ENCODE results near the gene NUSAP1. TPM values are rescaled to one million over a fixed set of nuclear protein-coding genes. Genes with fewer than 3 reads are reported as not detected.
"Not testable (repeated sequence)": the region's sequence is repeated elsewhere in the genome, so short reads cannot be mapped to it uniquely, and the experiment has no call there.

NUSAP1 gene, protein sequence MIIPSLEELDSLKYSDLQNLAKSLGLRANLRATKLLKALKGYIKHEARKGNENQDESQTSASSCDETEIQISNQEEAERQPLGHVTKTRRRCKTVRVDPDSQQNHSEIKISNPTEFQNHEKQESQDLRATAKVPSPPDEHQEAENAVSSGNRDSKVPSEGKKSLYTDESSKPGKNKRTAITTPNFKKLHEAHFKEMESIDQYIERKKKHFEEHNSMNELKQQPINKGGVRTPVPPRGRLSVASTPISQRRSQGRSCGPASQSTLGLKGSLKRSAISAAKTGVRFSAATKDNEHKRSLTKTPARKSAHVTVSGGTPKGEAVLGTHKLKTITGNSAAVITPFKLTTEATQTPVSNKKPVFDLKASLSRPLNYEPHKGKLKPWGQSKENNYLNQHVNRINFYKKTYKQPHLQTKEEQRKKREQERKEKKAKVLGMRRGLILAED
- 161 and 169 TPM in 2 replicates for total RNA-seq (2014; rRNA removed; shearing (Covaris generic); ENCODE audit: low replicate concordance)

DNA sequence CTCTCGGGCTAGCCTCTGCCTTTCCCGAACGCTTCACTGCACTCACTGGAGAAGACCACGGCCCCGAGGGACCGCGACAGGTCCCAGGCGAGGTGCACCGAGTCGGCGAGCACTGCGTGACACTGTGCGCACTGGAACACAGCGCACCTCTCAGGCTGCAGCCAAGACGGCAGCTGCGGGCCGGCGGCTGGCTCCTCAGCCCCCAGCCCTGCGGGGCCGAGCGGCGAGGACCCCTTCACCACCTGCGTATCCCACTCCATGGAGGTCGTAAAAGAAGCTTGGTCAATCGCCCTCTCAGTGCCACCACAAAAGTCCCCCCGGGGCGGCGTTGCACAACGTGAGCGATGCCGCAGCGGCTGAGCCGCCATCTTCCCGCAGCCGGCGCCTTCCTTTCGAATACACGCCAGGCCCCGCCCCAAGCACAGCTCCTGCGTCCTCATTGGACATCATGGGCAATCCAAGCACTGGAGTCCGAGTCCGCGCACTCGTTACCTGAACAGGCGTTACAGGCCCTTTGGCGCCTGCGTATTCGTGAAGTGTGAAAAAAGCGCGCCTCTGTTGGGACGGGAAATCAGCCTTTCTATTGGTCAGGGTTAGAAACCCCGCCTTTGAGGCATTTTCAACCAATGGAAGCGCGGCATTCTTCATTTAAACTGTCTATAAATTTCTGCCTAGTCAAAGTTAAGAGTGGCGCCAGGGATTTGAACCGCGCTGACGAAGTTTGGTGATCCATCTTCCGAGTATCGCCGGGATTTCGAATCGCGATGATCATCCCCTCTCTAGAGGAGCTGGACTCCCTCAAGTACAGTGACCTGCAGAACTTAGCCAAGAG, at the start of gene NUSAP1, which contains the start of gene OIP5:
Gene NUSAP1, plus strand, starts transcription at position 688 of the 832 bp plus-strand sequence. Its CDS starts 77 bp downstream, at position 765.
Gene OIP5, minus strand, starts transcription at position 398 of the 832 bp plus-strand sequence. Its CDS starts 30 bp downstream, at position 368.
- Histone ChIP-seq H3K4me3 (peak within 1 kb of the TSS; percentile 91), H3K27me3 (no peaks in the 10 kb centered on the region), H3K36me3 (peaks cover 3% of the 10 kb centered on the region), H3K9me3 (no peaks in the 10 kb centered on the region)
- peak; percentile 99 for DNase-seq

DNA sequence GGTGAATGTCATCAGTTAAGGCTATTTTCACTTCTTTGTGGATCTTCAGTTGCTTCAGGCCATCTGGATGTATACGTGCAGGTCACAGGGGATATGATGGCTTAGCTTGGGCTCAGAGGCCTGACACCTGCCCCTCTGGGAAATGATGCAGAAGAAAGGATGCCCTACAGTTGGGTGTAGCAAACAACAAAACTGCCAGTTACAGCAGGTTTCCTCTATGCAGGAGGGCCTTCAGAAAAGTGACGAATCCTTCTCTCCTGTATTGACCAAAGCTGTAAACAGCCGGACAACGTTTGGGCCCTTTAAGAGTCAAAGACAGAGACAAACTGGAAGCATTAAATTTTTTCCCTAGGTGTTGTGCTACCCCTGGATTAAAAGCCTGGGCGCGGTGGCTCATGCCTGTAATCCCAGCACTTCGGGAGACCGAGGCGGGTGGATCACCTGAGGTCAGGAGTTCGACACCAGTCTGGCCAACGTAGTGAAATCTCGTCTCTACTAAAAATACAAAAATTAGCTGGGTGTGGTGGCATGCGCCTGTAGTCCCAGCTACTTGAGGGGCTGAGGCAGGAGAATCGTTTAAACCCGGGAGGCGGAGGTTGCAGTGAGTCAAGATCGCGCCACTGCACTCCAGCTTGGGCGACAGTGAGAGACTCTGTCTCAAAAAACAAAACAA, 49.6 kb upstream of the NUSAP1 start:
- H3K4me3 ChIP-seq = peak overlapping the region; percentile 84
- not testable (repeated sequence) for H3K27me3 ChIP-seq, DNase-seq
- H3K36me3 ChIP-seq = peaks cover 38% of the 10 kb centered on the region
- H3K9me3 ChIP-seq = peaks cover 12% of the 10 kb centered on the region

DNA sequence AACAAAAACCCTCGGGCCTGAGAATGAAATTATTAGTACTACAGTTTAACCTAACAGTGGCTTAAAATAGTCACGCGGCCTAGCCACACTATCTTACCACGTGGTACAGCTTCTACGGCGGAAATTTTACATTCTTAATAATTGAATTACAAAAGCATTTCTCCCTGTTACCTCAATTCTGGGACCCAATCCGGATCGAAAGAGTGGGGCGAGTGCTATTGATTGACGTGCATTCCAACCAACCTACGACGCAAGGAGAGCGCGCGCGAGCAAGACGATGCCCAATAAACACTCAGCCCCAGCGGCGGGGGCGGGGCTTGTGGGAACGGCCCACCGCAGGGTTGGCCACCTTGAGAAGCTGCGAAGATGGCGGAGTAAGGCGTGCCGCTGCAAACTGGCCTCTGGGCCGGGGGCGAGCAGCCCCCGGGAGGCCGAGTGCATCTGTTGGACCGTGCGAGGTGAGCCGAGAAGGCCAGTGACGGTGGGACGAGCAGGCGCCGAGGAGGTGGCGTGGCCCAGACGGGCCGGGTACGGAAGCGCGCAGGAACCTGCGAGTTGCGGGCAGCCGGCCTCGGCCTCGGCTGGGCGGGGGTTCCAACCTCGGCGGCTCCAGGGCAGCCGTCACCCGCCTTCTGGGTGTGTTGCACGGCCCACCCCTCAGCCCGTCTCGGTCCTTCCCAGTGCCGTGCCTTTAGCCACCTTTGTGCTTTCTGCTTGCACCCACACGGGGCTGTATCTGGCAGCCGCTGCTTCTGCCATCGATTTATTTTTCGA, 48.8 kb upstream of the NUSAP1 start:
- DNase-seq = peak; percentile 97
- Histone ChIP-seq H3K27me3 (no peaks in the 10 kb centered on the region), H3K36me3 (peaks cover 46% of the 10 kb centered on the region)

DNA sequence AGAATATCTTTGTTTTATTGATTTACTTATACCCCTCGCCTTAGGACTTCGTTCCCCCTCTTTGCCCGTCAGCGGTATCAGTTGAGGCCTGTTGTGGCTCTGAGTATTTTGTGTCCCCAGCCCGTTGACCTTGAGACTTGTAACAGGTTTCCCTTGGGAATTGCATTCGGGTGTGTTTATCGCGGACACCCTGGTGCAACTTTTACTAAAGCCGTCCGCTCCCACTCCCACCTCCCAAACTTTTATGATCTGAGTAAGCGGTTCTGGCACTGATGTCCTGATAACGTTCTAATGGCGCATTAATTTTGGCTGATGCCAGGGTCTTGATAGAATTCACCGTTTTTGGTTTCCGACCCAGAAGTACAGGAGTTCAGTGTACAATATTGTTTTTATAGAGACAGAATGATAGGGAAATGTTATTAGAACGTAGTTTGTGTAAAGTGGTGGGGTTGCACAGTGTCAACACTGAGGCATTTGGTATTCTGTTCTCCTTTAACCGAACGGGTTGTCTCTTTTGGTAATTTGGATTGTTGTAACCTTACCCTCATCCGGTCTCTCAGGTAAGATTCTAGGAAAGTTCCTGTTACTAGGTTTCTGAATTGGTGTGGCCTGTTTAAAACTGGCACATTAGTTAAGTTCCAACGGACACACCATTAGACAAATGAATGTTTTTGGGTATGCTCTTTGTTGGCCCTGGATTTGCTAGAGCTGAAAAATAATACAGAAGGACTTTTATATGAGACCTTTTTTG, 48.1 kb upstream of the NUSAP1 start:
- no peaks in the 10 kb centered on the region for H3K27me3 ChIP-seq
- peak; percentile 30 for DNase-seq
- H3K36me3 ChIP-seq = peaks cover 50% of the 10 kb centered on the region
- H3K4me3 ChIP-seq = peak overlapping the region; percentile 84
- peaks cover 12% of the 10 kb centered on the region for H3K9me3 ChIP-seq

More for the DNA sequence above, 48.8 kb upstream of the NUSAP1 start:
- peak overlapping the region; percentile 84 for H3K4me3 ChIP-seq
- H3K9me3 ChIP-seq = peaks cover 12% of the 10 kb centered on the region

DNA sequence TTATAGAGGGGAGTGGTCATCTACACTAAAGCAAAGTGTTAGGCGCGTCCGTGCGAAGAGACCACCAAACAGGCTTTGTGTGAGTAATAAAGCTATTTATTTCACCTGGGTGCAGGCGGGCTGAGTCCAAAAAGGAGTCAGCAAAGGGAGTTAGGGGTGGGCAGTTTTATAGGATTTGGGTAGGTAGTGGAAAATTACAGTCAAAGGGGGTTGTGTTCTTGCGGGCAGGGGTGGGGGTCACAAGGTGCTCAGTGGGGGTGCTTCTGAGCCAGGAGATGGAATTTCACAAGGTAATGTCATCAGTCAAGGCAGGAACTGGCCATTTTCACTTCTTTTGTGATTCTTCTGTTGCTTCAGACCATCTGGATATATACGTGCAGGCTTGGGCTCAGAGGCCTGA, 47.4 kb upstream of the NUSAP1 start:
- Histone ChIP-seq H3K27me3 (no peaks in the 10 kb centered on the region), H3K36me3 (peaks cover 50% of the 10 kb centered on the region)
- no peak for DNase-seq

DNA sequence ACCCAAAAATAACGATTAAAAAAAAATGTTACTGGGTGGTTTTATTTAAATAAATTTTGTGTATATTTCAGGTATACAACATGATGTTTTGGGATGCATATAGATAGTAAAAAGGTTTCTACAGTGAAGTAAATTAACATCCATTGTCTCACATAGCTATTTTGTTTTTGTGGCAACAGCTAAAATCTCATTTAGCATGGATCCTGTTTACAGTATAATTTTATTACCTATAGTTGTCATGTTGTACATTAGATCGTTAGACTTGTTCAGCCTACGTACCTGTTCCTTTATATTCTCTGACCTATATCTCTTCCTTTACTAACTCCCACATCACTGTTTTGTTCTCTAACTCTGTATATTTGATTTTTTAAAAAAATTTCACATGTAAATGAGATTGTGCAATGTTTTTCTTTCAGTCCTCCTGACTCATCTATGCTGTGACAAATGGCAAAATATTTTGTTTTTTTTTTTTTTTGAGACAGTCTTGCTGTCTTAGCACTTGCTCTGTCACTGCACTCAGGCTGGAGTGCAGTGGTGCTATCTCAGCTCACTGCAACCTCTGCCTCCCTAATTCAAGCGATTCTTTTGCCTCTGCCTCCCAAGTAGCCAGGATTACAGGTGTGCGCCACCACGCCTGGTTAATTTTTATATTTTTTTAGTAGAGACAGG, 45.9 kb upstream of the NUSAP1 start:
- H3K4me3 ChIP-seq = no peak overlapping the region
- H3K36me3 ChIP-seq = peaks cover 53% of the 10 kb centered on the region
- peaks cover 12% of the 10 kb centered on the region for H3K9me3 ChIP-seq
- no peak for DNase-seq
- no peaks in the 10 kb centered on the region for H3K27me3 ChIP-seq

More for the DNA sequence above, 47.4 kb upstream of the NUSAP1 start:
- peak overlapping the region; percentile 84 for H3K4me3 ChIP-seq
- H3K9me3 ChIP-seq = peaks cover 12% of the 10 kb centered on the region

DNA sequence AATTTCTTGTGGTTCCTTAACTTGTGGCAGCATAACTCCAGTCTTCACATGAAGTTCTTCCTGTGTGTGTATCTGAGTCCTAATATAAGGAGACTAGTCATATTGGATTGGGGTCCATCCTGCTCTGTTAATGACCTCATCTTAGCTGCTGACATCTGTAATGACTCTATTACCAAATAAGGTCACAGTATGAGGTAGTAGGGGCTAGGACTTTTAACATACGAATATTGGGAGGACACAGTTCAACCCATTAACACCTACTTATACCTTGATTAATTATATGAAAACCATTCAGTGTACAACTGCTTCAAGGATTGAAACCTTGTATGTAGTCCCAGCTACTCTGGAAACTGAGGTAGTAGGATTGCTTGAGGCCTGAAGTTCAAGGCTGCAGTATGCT, 44.2 kb upstream of the NUSAP1 start:
- H3K36me3 ChIP-seq = peaks cover 53% of the 10 kb centered on the region
- DNase-seq = no peak
- no peaks in the 10 kb centered on the region for H3K27me3 ChIP-seq
- H3K4me3 ChIP-seq = no peak overlapping the region
- peaks cover 12% of the 10 kb centered on the region for H3K9me3 ChIP-seq

DNA sequence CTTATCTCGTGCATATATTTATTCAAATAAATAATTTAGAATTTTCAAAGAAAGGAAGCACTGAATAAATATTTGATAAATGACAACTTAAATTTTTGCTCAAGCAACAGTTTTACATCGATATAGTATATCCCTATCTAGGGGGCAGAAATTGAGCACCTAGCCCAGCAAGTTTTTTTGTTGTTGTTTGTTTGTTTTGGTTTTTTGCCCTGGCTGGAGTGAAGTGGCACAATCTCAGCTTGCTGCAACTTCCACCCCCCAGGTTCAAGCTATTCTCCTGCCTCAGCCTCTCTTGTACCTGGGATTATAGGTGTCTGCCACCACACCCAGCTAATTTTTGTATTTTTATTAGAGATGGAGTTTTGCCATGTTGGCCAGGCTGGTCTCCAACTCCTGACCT, 42.7 kb upstream of the NUSAP1 start:
- no peak for DNase-seq
- peaks cover 51% of the 10 kb centered on the region for H3K36me3 ChIP-seq

DNA sequence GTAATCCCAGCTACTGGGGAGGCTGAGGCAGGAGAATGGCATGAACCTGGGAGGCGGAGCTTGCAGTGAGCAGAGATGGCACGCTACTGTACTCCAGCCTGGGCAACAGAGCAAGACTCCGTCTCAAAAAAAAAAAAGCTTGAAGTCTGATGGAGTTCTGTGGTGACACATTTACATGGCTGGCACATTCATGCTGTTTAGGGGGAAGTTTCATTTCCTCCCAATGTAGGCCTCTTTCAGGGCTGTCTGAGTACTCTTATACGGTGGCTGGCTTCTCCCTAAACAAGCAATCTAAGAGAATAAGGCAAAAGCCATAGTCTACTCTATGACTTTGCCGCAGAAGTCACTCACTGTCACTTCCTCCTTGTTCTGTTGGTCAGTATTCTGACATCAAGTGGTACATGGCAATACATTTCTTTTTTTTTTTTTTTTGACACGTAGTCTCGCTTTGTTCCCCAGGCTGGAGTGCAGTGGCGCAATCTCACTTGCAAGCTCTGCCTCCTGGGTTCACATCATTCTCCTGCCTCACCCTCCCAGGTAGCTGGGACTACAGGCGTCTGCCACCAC, 41.5 kb upstream of the NUSAP1 start:
- no peak for DNase-seq
- Histone ChIP-seq H3K27me3 (no peaks in the 10 kb centered on the region), H3K4me3 (no peak overlapping the region), H3K9me3 (0 out of 2 replicates have a peak, but pooled peaks cover 2% of the 10 kb centered on the region), H3K36me3 (peaks cover 44% of the 10 kb centered on the region)

More for the DNA sequence above, 42.7 kb upstream of the NUSAP1 start:
- no peak overlapping the region for H3K4me3 ChIP-seq
- H3K27me3 ChIP-seq = no peaks in the 10 kb centered on the region
- peaks cover 12% of the 10 kb centered on the region for H3K9me3 ChIP-seq

DNA sequence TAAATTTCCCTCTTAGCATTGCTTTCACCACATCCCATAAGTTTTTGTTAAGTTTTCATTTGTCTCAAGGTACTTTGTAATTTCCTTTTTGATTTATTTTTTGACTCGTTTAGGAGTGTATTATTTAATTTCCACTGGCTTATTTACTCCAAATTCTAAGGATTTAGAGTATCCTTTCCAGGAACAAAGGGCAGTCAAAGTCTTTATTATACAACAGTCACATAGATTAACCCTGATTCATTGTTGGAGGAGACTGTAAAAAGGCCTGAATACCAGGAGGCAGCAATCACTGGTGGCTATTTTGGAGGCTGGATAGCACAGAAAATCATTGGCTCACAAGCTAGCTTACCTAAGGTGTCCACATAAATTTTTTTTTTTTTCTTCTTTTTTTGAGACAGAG, 40.2 kb upstream of the NUSAP1 start:
- no peaks in the 10 kb centered on the region for H3K9me3 ChIP-seq
- H3K4me3 ChIP-seq = no peak overlapping the region
- H3K27me3 ChIP-seq = no peaks in the 10 kb centered on the region
- H3K36me3 ChIP-seq = peaks cover 41% of the 10 kb centered on the region
- DNase-seq = no peak

DNA sequence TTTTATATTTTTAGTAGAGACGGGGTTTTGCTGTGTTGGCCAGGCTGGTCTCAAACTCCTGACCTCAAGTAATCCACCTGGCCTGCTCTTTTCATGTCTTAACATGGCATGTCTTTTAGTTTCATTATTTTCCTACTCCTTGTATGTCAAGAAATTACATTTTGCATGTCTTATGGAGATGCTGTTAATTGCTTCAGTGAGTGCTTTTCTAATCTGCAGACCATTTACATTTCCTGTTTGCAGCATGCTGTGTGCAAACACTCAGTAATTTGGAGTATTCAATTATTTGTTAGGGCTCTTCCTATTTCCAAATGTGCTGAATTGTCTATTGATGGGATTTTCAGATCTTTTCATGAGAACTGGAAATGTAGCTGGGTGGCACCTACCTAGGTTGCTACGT, 31.5 kb upstream of the NUSAP1 start:
- not testable (repeated sequence) for DNase-seq, H3K4me3 ChIP-seq, H3K9me3 ChIP-seq, H3K27me3 ChIP-seq
- peaks cover 31% of the 10 kb centered on the region for H3K36me3 ChIP-seq

DNA sequence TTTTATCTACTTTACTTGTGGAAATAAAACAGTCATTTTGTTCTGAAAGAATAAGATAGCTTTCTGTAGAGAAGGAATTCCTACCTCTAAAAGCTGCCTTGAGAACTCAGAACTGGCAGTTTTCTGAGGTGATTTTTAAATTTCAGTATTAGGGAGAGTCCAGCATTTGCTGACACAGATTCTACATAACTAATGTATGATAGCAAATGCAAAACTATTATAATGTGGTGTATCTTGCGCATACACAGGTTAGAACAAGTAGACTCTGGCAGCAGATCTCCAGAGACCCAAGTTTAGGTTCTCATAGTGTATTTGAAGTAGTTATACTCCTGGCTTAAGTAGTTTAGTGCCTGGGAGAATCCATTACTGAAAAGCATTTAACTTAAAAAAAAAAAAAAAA, 31.1 kb upstream of the NUSAP1 start:
- Histone ChIP-seq H3K27me3 (no peaks in the 10 kb centered on the region), H3K4me3 (no peak overlapping the region), H3K36me3 (peaks cover 27% of the 10 kb centered on the region), H3K9me3 (no peaks in the 10 kb centered on the region)
- no peak for DNase-seq

DNA sequence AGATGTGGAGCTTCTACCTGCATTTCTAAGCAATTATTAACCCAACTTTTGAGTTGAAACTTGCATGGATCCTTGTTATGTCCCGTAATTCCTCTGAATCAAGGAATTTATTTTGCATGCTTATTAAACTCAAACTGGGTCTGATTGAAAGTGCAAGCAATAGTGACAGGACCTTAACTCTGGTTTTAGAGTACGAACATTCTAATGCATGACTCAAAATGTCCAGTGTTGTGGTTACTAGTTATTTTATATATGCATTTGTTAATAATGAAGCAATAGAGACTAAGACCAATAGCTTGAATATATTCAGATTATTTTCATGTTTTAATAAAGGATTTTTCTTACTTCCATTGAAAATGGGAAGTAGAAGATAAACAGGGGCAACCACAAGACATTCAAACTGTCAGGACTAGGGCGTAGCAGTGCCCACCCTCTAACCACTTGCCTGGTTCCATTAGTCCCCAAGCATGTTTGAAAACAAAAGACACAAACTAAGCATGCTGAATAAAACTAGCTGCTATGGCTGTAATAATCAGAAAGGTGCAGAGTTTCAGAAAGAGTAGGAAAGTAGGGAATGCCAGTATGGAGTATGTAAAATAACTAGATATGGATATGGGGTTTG, 28.4 kb upstream of the NUSAP1 start:
- no peaks in the 10 kb centered on the region for H3K27me3 ChIP-seq
- H3K4me3 ChIP-seq = no peak overlapping the region
- H3K36me3 ChIP-seq = peaks cover 12% of the 10 kb centered on the region
- DNase-seq = no peak
- H3K9me3 ChIP-seq = no peaks in the 10 kb centered on the region

DNA sequence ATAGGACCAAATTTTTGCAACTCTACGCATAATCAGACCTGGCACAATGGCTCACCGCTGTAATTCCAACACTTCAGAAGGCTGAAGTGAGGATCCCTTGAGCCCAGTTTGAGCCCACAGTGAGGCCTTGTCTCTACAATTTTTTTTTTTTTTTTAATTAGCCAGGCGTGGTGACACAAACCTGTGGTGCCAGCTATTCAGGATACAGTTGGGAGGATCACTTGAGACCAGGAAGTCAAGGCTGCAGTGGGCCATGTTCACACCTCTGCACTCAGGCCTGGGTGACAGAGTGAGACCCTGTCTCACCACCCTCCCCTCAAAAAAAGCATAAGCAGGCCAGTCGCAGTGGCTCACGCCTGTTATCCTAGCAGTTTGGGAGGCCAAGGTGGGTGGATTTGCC, 25.0 kb upstream of the NUSAP1 start:
- DNase-seq = no peak
- no peak overlapping the region for H3K4me3 ChIP-seq
- no peaks in the 10 kb centered on the region for H3K9me3 ChIP-seq
- no peaks in the 10 kb centered on the region for H3K27me3 ChIP-seq
- H3K36me3 ChIP-seq = peaks cover 10% of the 10 kb centered on the region
